Stimulated activated memory B cell treated with anti-CD40 and anti-IgM and Interleukin-4, amounts not matched to agents 10 μg/mL and 1 μg/mL and 100 μg/mL, for 72 hours (primary cell): ENCODE data around the gene RFK.

Experiments used
- ATAC-seq: fragments of 150-1000 bp; cut with Tn5 transposase; 2 replicates; pipeline ENCODE4 v1.10.0; 2021
- H3K27ac Mint-ChIP-seq: one replicate; pipeline ENCODE4 v1.8.0; 2022; ENCODE audit warnings: mild to moderate bottlenecking, mixed read lengths
- H3K27me3 Mint-ChIP-seq: one replicate; pipeline ENCODE4 v1.8.0; 2022; ENCODE audit warnings: mixed read lengths
- H3K36me3 Mint-ChIP-seq: one replicate; pipeline ENCODE4 v1.8.0; 2022; ENCODE audit warnings: mixed read lengths
- H3K4me1 Mint-ChIP-seq: one replicate; pipeline ENCODE4 v1.8.0; 2022; ENCODE audit warnings: mixed read lengths
- H3K4me3 Mint-ChIP-seq: one replicate; pipeline ENCODE4 v1.8.0; 2022; ENCODE audit warnings: mild to moderate bottlenecking, moderate library complexity, mixed read lengths
- H3K9me3 Mint-ChIP-seq: one replicate; pipeline ENCODE4 v1.8.0; 2022; ENCODE audit warnings: mixed read lengths

Gene RFK

DNA sequence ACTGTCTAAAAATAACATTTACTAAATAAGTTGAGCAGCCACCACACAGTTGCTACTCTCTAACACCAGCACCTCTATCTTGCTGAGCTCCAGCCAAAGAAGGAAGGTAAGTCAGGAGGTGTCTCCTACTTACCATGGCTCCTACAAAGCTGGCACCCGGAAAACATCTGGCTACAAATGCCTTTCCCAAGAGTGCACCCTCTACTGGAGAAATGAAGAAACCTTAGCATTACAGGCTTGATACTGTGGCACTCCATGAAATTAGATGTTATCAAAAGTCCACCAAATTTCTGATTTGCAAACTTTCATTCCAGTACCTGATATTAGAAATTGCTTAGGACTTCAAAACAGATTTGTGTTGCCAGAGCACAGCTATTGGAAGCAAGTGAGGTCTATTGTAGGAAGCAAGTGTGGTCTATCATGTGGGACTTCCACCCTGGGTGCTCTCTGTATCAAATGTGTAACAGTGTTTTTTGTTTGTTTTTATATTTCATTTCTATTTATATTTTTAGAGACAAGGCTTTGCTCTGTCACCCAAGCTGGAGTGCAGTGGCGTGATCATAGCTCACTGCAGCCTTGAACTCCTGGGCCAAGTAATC lies 25.7 kb upstream of the RFK start:
- H3K9me3 Mint-ChIP-seq: no peaks in the 10 kb centered on the region
- no peak overlapping the region for H3K4me3 Mint-ChIP-seq
- ATAC-seq: no peak
- no peaks in the 10 kb centered on the region for H3K27me3 Mint-ChIP-seq
- no peaks in the 10 kb centered on the region for H3K4me1 Mint-ChIP-seq
- H3K27ac Mint-ChIP-seq: no peak overlapping the region
- no peaks in the 10 kb centered on the region for H3K36me3 Mint-ChIP-seq

DNA sequence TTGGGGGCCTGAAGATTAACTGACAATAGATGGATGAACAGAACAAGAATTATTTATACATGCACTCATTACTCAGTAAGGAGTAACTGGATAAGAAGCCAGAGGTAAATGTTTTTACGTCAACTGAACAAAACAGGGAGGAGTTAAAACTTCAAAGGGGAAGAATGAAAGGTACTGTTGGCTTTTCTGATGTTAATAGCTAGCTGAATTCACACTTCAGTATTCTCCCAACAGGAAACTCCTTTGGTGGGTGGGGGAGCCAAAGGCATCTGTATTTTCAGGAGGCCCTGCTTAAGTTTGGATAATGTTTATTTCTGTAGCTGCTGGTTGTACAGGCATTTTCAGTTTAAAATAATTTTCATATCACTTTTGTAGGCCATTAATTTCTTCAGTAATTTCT lies 23.2 kb upstream of the RFK start:
- Mint-ChIP-seq H3K36me3 (peaks cover 9% of the 10 kb centered on the region), H3K4me3 (no peak overlapping the region), H3K27me3 (no peaks in the 10 kb centered on the region), H3K4me1 (no peaks in the 10 kb centered on the region), H3K27ac (no peak overlapping the region), H3K9me3 (peaks cover 7% of the 10 kb centered on the region)
- ATAC-seq: no peak

DNA sequence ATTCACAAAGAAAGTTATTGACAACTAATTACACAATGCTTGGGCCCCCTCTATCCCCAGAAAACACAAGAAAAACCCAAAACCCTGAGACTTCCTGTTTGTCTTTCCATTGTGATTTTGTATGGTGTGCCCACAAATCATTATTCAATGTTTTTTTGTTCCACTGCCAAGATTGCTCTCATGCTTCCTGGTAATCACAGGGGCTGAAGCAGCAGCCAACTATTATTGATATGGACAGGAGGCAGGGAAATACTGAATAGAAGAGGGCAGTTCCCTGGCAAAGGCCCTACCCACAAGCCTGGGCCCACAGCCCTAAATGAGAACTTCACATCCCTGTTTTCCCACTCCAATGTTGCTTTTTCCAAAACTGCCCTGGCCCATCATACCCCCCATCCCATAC lies 21.5 kb upstream of the RFK start:
- H3K36me3 Mint-ChIP-seq: peaks cover 9% of the 10 kb centered on the region
- H3K4me3 Mint-ChIP-seq: no peak overlapping the region
- no peak for ATAC-seq
- no peaks in the 10 kb centered on the region for H3K4me1 Mint-ChIP-seq
- no peak overlapping the region for H3K27ac Mint-ChIP-seq
- no peaks in the 10 kb centered on the region for H3K27me3 Mint-ChIP-seq
- peaks cover 7% of the 10 kb centered on the region for H3K9me3 Mint-ChIP-seq

DNA sequence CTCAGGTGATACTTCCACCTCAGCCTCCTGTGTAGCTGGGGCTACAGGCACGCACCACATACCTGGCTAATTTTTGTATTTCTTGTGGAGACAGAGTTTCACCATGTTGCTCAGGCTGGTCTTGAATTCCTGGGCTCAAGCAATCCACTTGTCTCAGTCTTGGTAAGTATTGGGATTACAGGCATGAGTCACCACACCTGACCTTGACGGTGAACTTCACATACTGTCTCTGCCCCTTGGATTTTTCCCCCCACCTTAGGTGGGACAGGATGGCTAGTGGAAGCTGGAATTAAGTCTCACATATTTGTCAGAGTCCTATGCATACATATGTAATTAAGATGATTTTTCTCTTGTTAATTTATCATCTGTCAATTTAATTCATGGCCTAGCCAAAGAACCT lies 20.9 kb upstream of the RFK start:
- Mint-ChIP-seq H3K9me3 (peaks cover 7% of the 10 kb centered on the region), H3K27me3 (no peaks in the 10 kb centered on the region), H3K4me3 (no peak overlapping the region), H3K27ac (no peak overlapping the region), H3K4me1 (no peaks in the 10 kb centered on the region), H3K36me3 (peaks cover 9% of the 10 kb centered on the region)
- no peak for ATAC-seq

DNA sequence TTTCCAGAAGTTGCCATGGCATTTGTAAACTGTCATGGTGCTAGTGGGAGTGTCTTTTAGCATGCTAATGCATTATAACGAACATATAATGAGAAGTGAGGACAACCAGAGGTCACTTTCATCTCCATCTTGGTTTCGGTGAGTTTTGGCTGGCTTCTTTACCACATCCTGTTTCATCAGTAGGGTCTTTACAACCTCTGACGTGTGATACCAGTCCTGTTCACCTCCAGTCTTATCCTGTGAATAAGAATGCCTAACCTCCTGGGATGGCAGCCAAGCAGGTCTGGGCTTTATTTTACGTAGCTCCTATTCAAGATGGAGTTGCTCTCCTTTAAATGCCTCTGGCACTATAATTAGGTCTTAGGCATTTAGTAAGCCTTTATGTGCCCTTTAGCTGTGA lies 20.4 kb upstream of the RFK start:
- Mint-ChIP-seq H3K9me3 (peaks cover 7% of the 10 kb centered on the region), H3K36me3 (peaks cover 9% of the 10 kb centered on the region), H3K4me3 (no peak overlapping the region), H3K27me3 (no peaks in the 10 kb centered on the region), H3K27ac (no peak overlapping the region), H3K4me1 (no peaks in the 10 kb centered on the region)
- ATAC-seq: no peak

DNA sequence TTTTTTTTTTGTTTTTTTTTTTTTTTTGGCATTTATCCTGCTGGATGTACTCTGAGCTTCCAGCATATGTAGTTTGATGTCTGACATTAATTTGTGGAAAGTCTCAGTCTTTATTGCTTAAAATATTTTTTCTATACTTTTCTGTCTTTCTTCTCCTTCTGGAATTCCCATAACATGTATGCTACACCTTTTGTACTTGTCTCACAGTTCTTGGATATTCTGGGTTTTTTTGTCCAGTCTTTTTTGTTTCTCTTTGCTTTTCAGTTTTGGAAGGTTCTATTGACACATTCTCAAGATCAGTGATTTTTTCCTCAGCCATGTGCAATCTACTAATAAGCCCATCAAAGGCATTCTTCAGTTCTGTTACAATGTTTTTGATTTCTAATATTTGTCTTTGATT lies 19.4 kb upstream of the RFK start:
- Mint-ChIP-seq H3K4me3 (no peak overlapping the region), H3K36me3 (peaks cover 9% of the 10 kb centered on the region), H3K27me3 (no peaks in the 10 kb centered on the region), H3K9me3 (peaks cover 7% of the 10 kb centered on the region), H3K4me1 (peaks cover 2% of the 10 kb centered on the region), H3K27ac (no peak overlapping the region)
- ATAC-seq: no peak

DNA sequence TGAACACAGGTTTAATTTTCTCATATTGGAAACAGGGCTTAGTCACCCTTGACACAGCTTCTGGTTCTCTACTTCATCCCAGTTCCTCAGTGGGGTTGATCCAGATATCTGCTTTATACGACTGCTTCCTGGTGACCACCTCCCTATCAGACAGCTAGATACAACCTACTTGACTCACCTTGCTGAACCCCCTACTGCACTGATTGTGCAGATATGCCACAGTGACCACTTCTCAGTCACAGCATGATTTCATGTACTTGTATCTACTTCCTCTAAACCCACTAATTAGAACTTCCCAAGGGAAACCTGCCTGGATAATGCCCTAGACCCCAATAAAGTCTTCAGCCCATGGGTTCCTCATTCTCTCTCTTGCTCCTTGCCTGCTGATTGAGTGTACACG lies 18.4 kb upstream of the RFK start:
- Mint-ChIP-seq H3K4me3 (no peak overlapping the region), H3K9me3 (peaks cover 7% of the 10 kb centered on the region), H3K27ac (no peak overlapping the region), H3K27me3 (no peaks in the 10 kb centered on the region), H3K4me1 (peaks cover 9% of the 10 kb centered on the region), H3K36me3 (peaks cover 9% of the 10 kb centered on the region)
- no peak for ATAC-seq

DNA sequence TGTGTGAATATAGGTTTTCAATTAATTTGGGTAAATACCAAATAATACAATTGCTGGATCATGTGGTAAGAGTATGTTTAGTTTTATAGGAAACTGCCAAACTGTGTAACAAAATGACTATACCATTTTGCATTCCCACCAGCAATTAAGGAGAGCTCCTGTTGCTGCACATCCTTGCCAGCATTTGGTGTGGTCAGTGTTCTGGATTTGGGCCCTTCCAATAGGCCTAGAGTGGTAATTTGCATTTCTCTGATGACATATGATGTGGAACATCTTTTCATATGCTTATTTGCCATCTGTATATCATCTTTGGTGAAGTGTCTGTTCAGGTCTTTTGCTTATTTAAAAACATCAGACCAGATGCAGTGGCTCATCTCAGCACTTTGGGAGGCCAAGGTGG lies 11.6 kb upstream of the RFK start:
- H3K4me1 Mint-ChIP-seq: peaks cover 21% of the 10 kb centered on the region
- no peak for ATAC-seq
- H3K27ac Mint-ChIP-seq: no peak overlapping the region

DNA sequence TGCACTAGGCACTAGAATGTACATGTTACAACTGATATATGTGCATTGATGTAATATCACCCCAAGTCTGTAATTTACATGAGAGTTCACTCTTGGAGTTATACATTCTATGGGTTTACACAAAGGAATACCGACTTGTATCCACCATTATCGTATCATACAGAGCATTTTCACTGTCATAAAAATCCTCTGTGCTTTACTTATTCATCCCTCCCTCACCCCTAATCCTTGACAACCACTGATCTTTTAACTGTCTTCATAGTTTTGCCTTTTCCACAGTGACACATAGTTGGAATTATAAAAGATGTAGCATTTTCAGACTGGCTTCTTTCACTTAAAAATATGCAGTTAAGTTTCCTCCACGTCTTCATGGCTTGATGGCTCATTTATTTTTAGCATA lies 11.1 kb upstream of the RFK start:
- ATAC-seq: no peak
- H3K4me1 Mint-ChIP-seq: peaks cover 21% of the 10 kb centered on the region
- no peaks in the 10 kb centered on the region for H3K27me3 Mint-ChIP-seq
- H3K27ac Mint-ChIP-seq: no peak overlapping the region
- H3K9me3 Mint-ChIP-seq: no peaks in the 10 kb centered on the region
- H3K4me3 Mint-ChIP-seq: no peak overlapping the region
- no peaks in the 10 kb centered on the region for H3K36me3 Mint-ChIP-seq

More for the DNA sequence above, 11.6 kb upstream of the RFK start:
- H3K4me3 Mint-ChIP-seq: no peak overlapping the region
- H3K27me3 Mint-ChIP-seq: no peaks in the 10 kb centered on the region
- H3K36me3 Mint-ChIP-seq: no peaks in the 10 kb centered on the region
- H3K9me3 Mint-ChIP-seq: no peaks in the 10 kb centered on the region

DNA sequence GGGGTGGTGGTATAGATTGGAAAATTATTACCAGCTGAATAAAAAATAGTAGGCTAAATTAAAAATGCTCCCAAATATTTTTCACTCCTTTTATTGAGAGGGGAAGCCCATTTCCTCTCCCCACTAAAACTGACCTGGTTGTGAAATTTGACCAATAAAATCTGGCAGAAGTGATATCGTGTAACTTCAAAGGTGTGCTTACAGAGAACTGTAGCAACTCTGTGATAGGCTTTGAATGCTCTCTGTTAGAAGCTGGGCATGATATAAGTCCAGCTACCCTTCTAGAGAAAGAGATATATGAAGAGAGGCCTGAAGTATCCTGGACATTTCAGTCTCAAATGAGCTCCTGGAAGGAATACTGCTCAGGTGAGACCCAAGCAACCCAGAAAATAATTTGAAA lies 10.2 kb upstream of the RFK start:
- Mint-ChIP-seq H3K4me1 (peaks cover 21% of the 10 kb centered on the region), H3K27ac (no peak overlapping the region), H3K4me3 (no peak overlapping the region), H3K27me3 (no peaks in the 10 kb centered on the region), H3K36me3 (no peaks in the 10 kb centered on the region), H3K9me3 (no peaks in the 10 kb centered on the region)
- no peak for ATAC-seq

DNA sequence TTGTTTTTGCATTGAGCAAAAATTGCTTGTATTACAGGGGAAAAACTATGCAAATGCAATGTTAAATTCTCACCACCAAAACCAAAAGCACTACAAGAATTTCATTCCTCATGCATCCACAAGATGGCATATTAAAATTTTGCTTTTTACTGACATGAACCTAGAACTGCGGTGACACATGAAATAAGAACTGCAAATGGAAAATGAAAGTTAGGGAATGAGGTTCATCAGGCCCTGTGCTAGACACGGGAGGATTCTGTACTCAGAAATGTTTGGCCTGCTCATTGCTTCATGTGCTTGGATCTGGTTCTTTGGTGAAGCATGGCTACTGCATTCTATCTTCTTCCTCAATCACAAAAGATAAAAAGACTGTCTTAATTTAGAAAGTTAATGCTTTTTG lies 9.1 kb upstream of the RFK start:
- Mint-ChIP-seq H3K36me3 (no peaks in the 10 kb centered on the region), H3K27me3 (no peaks in the 10 kb centered on the region), H3K4me1 (peaks cover 16% of the 10 kb centered on the region), H3K4me3 (peak overlapping the region; percentile 34), H3K9me3 (no peaks in the 10 kb centered on the region), H3K27ac (peak overlapping the region; percentile 72)
- peak; percentile 70 for ATAC-seq

DNA sequence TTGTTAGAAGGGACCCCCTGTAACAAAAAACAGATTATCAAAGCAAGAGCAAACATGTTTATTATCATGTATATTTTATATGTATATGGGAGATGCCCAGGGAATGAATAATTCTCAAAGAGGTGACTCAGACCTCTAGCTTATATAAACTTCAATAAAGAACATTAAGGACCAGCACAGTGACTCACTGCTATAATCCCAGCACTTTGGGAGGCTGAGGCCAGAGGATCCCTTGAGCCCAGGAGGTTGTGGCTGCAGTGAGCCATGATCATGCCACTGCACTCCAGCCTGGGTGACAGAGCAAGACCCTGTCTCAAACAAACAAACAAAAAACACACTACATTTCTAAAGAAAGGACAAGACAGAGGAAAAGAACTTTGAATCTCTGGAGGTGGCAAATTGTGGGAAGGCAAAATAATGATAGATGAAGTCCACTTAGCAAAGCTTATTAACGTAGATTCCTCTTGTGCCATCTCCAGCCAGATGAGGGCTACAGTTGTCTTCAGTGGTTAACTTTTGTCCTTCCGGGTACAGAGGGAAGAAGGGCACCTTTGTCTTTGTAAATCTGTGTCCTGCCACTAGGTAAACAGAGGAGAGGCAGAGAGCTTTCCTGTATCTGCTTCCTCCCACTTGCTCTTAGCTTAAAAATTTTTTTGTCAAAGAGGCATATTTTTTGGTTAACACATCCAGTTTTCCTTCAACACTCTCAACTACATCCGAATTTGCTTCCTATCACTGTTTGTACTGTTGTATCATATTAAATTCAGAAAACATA lies 7.5 kb upstream of the RFK start:
- no peak for ATAC-seq
- Mint-ChIP-seq H3K4me3 (no peak overlapping the region), H3K27me3 (no peaks in the 10 kb centered on the region), H3K36me3 (no peaks in the 10 kb centered on the region), H3K9me3 (no peaks in the 10 kb centered on the region), H3K27ac (no peak overlapping the region), H3K4me1 (peaks cover 12% of the 10 kb centered on the region)

DNA sequence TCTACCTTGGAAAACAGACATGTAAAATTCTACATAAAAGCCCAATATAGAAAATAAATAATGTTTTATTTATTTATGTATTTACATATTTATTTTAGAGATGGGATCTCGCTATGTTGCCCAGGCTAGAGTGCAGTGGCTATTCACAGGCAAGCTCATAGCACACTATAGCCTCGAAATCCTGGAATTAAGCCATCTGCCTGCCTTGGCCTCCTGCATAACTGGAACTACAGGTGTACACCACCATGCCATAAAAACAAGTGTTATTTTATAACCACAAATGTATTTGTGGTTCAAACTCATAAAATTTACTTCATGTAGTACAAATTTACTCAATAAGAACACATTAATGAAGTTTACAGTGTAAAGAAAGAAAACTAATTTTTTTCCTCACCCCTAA lies 7.0 kb upstream of the RFK start:
- no peak overlapping the region for H3K27ac Mint-ChIP-seq
- H3K36me3 Mint-ChIP-seq: no peaks in the 10 kb centered on the region
- peaks cover 12% of the 10 kb centered on the region for H3K4me1 Mint-ChIP-seq
- ATAC-seq: no peak
- no peak overlapping the region for H3K4me3 Mint-ChIP-seq
- H3K9me3 Mint-ChIP-seq: no peaks in the 10 kb centered on the region
- no peaks in the 10 kb centered on the region for H3K27me3 Mint-ChIP-seq

DNA sequence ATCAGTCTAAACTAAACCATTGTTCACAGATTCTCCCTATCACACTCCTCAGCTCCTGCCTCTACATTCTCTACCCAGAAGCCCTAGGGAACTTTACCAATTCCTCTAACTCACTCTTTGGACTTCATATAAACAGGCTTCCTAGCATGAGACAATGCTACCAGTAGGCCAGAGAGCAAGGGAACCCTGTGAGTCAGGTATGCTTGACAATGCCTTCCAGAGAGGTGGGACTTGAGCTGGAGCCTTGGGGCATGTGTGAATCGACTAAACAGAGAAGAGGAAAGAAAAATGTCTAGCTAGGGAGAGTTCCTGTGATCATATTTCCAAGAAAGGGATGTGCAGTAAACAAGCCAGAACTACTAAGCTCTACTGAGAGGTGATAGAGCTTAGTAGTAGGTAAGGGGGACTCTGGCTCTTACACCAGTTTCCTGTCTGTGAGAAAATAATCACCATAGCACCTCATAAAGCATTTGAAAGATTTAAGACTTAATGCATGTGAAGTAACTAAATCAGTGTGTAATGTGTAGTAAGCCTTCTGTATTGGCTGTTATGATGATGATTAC lies 6.4 kb upstream of the RFK start:
- Mint-ChIP-seq H3K27ac (no peak overlapping the region), H3K9me3 (no peaks in the 10 kb centered on the region), H3K4me3 (no peak overlapping the region), H3K4me1 (peaks cover 14% of the 10 kb centered on the region), H3K27me3 (no peaks in the 10 kb centered on the region), H3K36me3 (no peaks in the 10 kb centered on the region)
- ATAC-seq: no peak

DNA sequence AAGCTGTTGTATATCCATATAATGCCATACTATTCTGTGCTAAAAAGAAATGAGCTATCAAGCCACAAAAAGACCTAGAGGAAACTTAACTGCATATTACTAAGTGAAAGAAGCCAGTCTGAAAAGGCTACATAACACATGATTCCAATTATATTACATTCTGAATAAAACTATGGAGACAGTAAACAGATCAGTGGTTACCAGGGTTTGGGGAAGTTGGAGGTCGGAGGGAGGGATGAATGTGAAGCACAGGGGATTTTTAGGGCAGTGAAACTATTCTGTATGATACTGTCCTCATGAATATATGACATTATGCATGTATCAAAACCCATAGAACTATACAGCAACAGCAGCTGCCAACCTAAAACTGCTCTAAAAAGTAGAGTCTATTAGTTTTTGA lies 5.6 kb upstream of the RFK start:
- Mint-ChIP-seq H3K9me3 (no peaks in the 10 kb centered on the region), H3K4me1 (peaks cover 20% of the 10 kb centered on the region), H3K4me3 (no peak overlapping the region), H3K27me3 (no peaks in the 10 kb centered on the region), H3K36me3 (no peaks in the 10 kb centered on the region), H3K27ac (no peak overlapping the region)
- ATAC-seq: no peak

DNA sequence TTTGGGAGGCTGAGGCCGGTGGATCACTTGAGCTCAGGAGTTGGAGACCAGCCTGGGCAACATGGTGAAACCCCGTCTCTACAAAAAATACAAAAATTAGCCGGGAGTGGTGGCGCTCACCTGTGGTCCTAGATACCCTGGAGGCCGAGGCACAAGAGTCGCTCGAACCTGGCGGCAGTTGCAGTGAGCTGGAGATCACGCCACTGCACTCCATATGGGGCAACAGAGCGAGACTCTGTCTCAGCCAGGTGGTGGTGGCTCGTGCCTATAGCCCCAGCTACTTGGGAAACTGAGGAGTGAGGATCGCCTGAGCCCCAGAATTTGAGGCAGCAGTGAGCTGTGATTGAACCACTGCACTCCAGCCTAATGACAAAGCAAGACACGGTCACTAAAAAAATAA lies 2.4 kb upstream of the RFK start:
- H3K4me3 Mint-ChIP-seq: no peak overlapping the region
- H3K4me1 Mint-ChIP-seq: peaks cover 21% of the 10 kb centered on the region
- peaks cover 11% of the 10 kb centered on the region for H3K36me3 Mint-ChIP-seq
- H3K27me3 Mint-ChIP-seq: no peaks in the 10 kb centered on the region
- peaks cover 2% of the 10 kb centered on the region for H3K9me3 Mint-ChIP-seq
- no peak overlapping the region for H3K27ac Mint-ChIP-seq
- ATAC-seq: no peak
